ENCODE measurements around the gene ACSS1.

ACSS1 gene

DNA sequence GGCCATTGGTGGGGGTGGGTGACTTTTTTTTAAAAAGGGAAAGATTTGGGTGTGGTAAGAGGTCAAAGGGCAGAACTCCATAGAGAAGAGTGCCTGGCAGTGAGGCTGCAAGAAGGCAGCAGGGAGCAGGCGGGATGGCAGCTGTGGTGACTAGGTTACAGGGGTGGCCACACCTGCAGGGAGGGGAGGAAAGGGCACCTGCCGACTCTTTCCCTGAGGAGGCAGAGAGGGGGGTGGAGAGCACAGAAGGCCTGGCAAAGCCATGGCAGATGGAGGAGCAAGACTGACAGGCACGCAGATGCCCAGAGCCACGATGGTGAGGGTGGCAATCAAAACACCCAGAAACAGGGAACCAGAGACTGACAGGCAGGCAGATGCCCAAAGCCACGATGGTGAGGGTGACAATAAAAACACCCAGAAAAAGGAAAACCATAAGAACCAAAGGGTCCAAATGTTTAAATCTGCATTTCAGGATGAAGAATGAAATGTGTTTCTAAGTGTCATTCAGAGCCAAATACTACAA lies 89.6 kb downstream of the ACSS1 start:
- H3K9me3 ChIP-seq (ENCODE audit: control insufficient read depth, insufficient read depth, low read length), result no peaks in the 10 kb centered on the region
- TF ChIP-seq EZH2phosphoT487 (IDR thresholded peaks at IDR 0.05; ENCODE audit: borderline replicate concordance, low read length), result no peak
- TF ChIP-seq, protein P1, sequence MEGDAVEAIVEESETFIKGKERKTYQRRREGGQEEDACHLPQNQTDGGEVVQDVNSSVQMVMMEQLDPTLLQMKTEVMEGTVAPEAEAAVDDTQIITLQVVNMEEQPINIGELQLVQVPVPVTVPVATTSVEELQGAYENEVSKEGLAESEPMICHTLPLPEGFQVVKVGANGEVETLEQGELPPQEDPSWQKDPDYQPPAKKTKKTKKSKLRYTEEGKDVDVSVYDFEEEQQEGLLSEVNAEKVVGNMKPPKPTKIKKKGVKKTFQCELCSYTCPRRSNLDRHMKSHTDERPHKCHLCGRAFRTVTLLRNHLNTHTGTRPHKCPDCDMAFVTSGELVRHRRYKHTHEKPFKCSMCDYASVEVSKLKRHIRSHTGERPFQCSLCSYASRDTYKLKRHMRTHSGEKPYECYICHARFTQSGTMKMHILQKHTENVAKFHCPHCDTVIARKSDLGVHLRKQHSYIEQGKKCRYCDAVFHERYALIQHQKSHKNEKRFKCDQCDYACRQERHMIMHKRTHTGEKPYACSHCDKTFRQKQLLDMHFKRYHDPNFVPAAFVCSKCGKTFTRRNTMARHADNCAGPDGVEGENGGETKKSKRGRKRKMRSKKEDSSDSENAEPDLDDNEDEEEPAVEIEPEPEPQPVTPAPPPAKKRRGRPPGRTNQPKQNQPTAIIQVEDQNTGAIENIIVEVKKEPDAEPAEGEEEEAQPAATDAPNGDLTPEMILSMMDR (IDR thresholded peaks at IDR 0.05; ENCODE audit: low read depth, low read length, poor library complexity, severe bottlenecking), result no peak
- peaks cover 64% of the 10 kb centered on the region for H3K36me3 ChIP-seq (ENCODE audit: control insufficient read depth, low read length)
- H3F3A ChIP-seq (ENCODE audit: control insufficient read depth, insufficient read depth), result no peaks in the 10 kb centered on the region
- H3K4me2 ChIP-seq (ENCODE audit: low read length), result no peak overlapping the region
- H3K4me1 ChIP-seq (ENCODE audit: control insufficient read depth, low read length), result no peaks in the 10 kb centered on the region
- H3K27ac ChIP-seq (ENCODE audit: low read depth, low read length), result no peak overlapping the region
- H3K4me3 ChIP-seq (ENCODE audit: low read length), result no peak overlapping the region
- no peaks in the 10 kb centered on the region; the same call in 1 of the 2 replicates for H4K20me1 ChIP-seq (ENCODE audit: control insufficient read depth, insufficient read depth, low read depth, low read length)
- no peaks in the 10 kb centered on the region for H3K27me3 ChIP-seq (ENCODE audit: control insufficient read depth, low read length)
- H3K9me2 ChIP-seq (replicated peaks; ENCODE audit: control insufficient read depth, low read length), result no peaks in the 10 kb centered on the region
- no peaks in the 10 kb centered on the region for H3K79me2 ChIP-seq (ENCODE audit: control insufficient read depth, low read length)

DNA sequence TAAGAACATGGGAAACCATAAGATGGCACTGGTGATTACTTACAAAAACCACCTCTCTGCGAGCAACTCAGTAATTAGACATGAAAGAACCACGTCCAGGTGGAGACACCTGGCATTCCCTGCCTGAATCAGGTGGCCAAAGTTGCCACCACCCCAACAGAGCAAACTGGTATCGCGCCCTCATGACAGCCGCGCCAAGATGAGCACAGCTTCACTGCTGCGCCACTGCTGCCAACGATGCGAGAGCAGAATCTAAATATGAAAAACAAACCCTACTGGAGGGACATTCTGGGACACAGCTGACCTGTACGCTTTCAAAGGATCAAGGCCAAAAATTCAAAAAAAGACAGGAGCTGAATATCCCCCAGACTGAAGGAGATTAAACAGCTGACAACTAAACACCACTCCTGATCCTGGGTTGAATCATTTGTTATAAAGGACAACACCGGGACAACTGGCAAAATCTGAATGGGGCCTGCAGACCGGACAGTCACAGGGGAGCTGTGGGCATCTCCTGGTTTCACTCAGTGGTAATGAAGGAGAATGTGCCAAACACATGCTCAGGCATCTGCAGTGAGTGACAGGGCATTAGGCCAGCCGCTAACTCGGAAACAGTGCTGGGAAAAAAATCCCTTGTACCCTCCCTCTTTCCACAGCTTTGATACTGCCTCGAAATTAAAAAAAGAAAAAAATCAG lies 91.5 kb downstream of the ACSS1 start:
- no peak overlapping the region for H3K4me3 ChIP-seq (ENCODE audit: low read length)
- no peaks in the 10 kb centered on the region for H3K79me2 ChIP-seq (ENCODE audit: control insufficient read depth, low read length)
- H3K9me3 ChIP-seq (ENCODE audit: control insufficient read depth, insufficient read depth, low read length), result no peaks in the 10 kb centered on the region
- no peaks in the 10 kb centered on the region for H3K4me1 ChIP-seq (ENCODE audit: control insufficient read depth, low read length)
- H3K9me2 ChIP-seq (replicated peaks; ENCODE audit: control insufficient read depth, low read length), result no peaks in the 10 kb centered on the region
- H3K27ac ChIP-seq (ENCODE audit: low read depth, low read length), result no peak overlapping the region
- peaks cover 51% of the 10 kb centered on the region for H3K36me3 ChIP-seq (ENCODE audit: control insufficient read depth, low read length)
- TF ChIP-seq, protein P1 (IDR thresholded peaks at IDR 0.05; ENCODE audit: low read depth, low read length, poor library complexity, severe bottlenecking), result no peak
- TF ChIP-seq EZH2phosphoT487 (IDR thresholded peaks at IDR 0.05; ENCODE audit: borderline replicate concordance, low read length), result no peak
- no peaks in the 10 kb centered on the region; the same call in 1 of the 2 replicates for H4K20me1 ChIP-seq (ENCODE audit: control insufficient read depth, insufficient read depth, low read depth, low read length)
- H3F3A ChIP-seq (ENCODE audit: control insufficient read depth, insufficient read depth), result no peaks in the 10 kb centered on the region
- no peak overlapping the region for H3K4me2 ChIP-seq (ENCODE audit: low read length)
- no peaks in the 10 kb centered on the region for H3K27me3 ChIP-seq (ENCODE audit: control insufficient read depth, low read length)

DNA sequence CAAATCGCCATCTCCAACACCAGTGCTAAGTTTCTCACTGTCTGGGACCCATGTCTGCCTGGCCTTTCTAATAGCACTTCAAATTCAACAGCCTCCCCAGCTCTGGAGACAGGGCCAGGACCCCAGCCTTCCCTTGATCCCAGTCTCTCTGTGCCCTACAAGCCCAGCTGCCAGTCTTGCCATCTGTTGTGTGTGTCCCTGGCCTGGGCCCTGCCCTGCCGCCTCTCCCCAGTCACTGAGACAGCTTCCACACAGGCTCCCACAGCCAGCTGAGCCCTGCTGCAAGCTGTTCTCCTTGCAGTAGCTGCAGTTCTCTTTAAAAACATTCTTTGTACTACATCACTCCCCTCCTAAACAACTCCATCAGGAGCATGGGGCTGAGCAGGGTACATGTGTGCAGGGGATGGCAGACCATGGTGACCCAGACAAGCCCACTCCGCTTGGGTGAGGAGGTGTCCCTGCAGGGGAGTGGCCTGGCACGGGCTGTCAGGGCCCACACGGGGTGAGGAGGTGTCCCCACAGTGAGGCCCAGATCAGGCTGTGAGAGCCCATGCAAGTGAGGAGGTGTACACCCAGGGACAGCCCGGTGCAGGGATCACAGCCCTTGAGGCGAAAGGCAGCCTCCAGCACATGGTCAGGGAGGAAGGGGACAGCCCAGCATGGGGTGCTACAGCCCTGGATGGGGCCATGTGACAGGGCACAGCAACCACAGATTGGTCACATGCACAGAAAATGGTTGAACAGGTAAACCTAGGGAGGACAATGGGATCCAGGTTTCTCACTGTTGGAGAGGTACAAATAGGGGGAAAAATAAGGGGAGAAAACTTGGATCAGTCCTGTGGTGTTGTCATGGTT lies 92.6 kb downstream of the ACSS1 start:
- TF ChIP-seq EZH2phosphoT487 (IDR thresholded peaks at IDR 0.05; ENCODE audit: borderline replicate concordance, low read length), result no peak
- TF ChIP-seq, protein P1 (IDR thresholded peaks at IDR 0.05; ENCODE audit: low read depth, low read length, poor library complexity, severe bottlenecking), result no peak
- Histone ChIP-seq H3K4me2 (ENCODE audit: low read length) (no peak overlapping the region), H3K79me2 (ENCODE audit: control insufficient read depth, low read length) (no peaks in the 10 kb centered on the region), H3K27ac (ENCODE audit: low read depth, low read length) (no peak overlapping the region), H3K9me2 (replicated peaks; ENCODE audit: control insufficient read depth, low read length) (no peaks in the 10 kb centered on the region), H3K9me3 (ENCODE audit: control insufficient read depth, insufficient read depth, low read length) (no peaks in the 10 kb centered on the region), H3K36me3 (ENCODE audit: control insufficient read depth, low read length) (peaks cover 54% of the 10 kb centered on the region), H3K27me3 (ENCODE audit: control insufficient read depth, low read length) (no peaks in the 10 kb centered on the region), H3K4me1 (ENCODE audit: control insufficient read depth, low read length) (no peaks in the 10 kb centered on the region), H4K20me1 (ENCODE audit: control insufficient read depth, insufficient read depth, low read depth, low read length) (no peaks in the 10 kb centered on the region), H3F3A (ENCODE audit: control insufficient read depth, insufficient read depth) (no peaks in the 10 kb centered on the region), H3K4me3 (ENCODE audit: low read length) (no peak overlapping the region)

All from DOHH2 (cell line).